ENCODE measurements around the gene SPSB1. TPM values are rescaled to one million over a fixed set of nuclear protein-coding genes. Genes with fewer than 3 reads are reported as not detected.

The SPSB1 gene
- total RNA-seq, 4 donors from 2014 or later = 28.3 to 49.2 (median 42.1) TPM

DNA sequence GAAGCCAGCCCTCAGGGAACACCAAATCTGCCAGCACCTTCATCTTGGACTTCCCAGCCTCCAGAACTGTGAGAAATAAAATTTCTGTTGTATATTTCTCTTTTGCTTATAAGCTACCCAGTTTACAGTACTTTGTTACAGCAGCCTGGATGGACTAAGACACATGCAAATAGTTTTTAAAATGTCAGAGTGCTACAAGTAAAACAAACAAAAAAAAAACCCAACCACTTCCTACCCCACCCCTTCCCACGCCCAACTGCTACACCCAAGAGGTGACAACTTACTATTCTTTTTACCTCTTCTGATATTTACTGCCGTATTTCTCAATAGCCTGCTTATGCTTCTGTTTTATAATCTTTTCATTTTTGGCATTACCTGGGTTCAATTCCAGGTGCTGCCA lies 8.6 kb upstream of the SPSB1 start:
- WGBS = 73% methylated on average over 2 of the region's 2 CpGs
- Histone ChIP-seq H3K4me1 (peaks cover 29% of the 10 kb centered on the region), H3K27ac (no peak overlapping the region), H3K27me3 (no peaks in the 10 kb centered on the region), H3K4me3 (no peak overlapping the region), H3K36me3 (no peaks in the 10 kb centered on the region), H3K9me3 (no peaks in the 10 kb centered on the region)
- no peak for DNase-seq (ENCODE audit: low spot score in 2 of 2)
- TF ChIP-seq POLR2A (IDR thresholded peaks at IDR 0.05) (no peak), POLR2AphosphoS5 (IDR thresholded peaks at IDR 0.05) (no peak)

DNA sequence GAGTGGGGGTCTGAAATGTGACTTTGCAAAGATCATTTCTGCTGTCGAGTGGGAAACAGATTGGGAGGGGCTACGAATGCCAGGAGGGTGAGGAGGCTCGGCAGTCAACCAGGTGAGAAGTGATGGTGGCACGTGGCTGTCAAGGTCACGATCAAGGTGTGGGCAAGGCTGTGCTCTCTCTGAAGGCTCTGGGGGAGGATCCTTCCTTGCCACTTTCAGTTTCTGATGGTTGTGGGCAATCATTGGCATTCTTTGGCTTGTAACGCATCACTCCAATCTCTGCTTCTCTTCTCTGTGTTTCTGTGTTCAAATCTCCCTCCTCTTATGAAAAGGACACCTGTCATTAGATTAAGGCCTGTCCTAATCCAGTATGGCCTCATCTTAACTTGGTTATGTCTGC lies 6.1 kb upstream of the SPSB1 start:
- Histone ChIP-seq H3K9me3 (no peaks in the 10 kb centered on the region), H3K27me3 (no peaks in the 10 kb centered on the region), H3K27ac (no peak overlapping the region), H3K4me3 (no peak overlapping the region), H3K36me3 (no peaks in the 10 kb centered on the region), H3K4me1 (peaks cover 23% of the 10 kb centered on the region)
- 86% methylated on average over 6 of the region's 6 CpGs for WGBS
- no peak for DNase-seq (ENCODE audit: low spot score in 2 of 2)
- TF ChIP-seq EP300 (IDR thresholded peaks at IDR 0.05) = no peak
- TF ChIP-seq POLR2AphosphoS5 (IDR thresholded peaks at IDR 0.05) = no peak
- TF ChIP-seq POLR2A (IDR thresholded peaks at IDR 0.05) = no peak
- TF ChIP-seq, protein P1, sequence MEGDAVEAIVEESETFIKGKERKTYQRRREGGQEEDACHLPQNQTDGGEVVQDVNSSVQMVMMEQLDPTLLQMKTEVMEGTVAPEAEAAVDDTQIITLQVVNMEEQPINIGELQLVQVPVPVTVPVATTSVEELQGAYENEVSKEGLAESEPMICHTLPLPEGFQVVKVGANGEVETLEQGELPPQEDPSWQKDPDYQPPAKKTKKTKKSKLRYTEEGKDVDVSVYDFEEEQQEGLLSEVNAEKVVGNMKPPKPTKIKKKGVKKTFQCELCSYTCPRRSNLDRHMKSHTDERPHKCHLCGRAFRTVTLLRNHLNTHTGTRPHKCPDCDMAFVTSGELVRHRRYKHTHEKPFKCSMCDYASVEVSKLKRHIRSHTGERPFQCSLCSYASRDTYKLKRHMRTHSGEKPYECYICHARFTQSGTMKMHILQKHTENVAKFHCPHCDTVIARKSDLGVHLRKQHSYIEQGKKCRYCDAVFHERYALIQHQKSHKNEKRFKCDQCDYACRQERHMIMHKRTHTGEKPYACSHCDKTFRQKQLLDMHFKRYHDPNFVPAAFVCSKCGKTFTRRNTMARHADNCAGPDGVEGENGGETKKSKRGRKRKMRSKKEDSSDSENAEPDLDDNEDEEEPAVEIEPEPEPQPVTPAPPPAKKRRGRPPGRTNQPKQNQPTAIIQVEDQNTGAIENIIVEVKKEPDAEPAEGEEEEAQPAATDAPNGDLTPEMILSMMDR (IDR thresholded peaks at IDR 0.05) = no peak

DNA sequence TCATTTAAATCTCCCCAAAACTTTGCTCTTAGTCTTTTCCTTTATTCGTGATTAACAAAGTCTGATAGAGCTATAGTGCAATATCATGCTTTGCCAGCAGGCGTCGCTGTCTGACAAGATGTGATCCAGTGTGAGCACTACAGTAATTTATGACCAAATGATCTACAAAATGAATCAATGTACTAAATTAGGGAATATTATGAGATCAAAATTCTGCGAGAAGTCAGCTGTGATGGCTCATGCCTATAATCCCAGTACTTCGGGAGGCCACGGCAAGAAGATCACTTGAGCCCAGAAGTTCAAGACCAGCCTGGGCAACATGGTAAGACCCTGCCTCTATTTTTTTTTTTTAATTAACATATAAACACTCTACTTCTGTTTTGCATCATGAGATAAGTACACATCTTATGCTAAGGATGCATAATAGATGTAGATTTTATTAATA lies 3.6 kb upstream of the SPSB1 start:
- H3K9me3 ChIP-seq = no peaks in the 10 kb centered on the region
- TF ChIP-seq, protein P1 (IDR thresholded peaks at IDR 0.05) = peak; percentile 71 to 95
- TF ChIP-seq POLR2A (IDR thresholded peaks at IDR 0.05) (no peak), EP300 (IDR thresholded peaks at IDR 0.05) (no peak)
- H3K36me3 ChIP-seq = no peaks in the 10 kb centered on the region
- 55% methylated on average over 6 of the region's 6 CpGs for WGBS
- H3K27ac ChIP-seq = no peak overlapping the region
- DNase-seq (ENCODE audit: low spot score in 2 of 2) = no peak
- no peak overlapping the region for H3K4me3 ChIP-seq
- peaks cover 28% of the 10 kb centered on the region for H3K4me1 ChIP-seq
- H3K27me3 ChIP-seq = no peaks in the 10 kb centered on the region

DNA sequence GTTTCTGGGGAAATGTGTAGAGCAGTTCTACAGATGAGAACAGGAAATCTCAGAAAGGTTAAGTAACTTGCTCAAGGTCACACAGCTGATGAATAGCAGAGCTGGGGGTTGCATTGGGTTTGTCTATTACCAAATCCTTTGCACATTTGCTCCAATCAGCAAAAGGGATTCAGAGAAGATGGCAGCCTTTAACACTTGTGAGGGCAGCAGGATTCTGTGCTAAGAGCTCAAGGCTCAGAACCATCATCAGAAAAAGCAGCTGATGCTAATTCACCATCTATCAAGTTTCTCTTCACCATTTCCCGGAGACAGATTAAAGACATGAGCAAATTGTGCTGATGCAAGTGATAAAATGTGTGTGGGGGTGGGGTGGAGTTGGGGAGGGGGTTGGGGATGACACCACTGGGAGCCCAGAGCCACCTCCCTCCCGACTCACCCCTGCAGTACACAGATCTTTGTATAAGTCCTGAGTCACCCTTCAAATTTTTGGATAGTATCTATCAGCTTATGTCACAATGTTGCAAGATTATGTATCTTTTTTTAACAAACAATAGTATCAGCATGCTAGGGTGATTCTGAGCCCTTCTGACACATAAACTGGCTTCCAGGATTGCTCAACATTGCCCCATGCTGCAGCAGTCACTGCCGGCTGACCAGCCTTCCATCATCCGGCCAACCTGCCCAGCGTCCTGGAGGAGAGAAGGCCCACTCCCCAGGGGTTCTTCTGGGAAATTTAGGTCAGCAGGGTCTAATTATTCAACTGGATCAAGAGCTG lies 2.8 kb upstream of the SPSB1 start:
- Histone ChIP-seq H3K27ac (peak overlapping the region; percentile 77), H3K36me3 (no peaks in the 10 kb centered on the region), H3K4me3 (no peak overlapping the region), H3K4me1 (peaks cover 36% of the 10 kb centered on the region), H3K9me3 (no peaks in the 10 kb centered on the region), H3K27me3 (no peaks in the 10 kb centered on the region)
- TF ChIP-seq POLR2A (IDR thresholded peaks at IDR 0.05) (no peak), POLR2AphosphoS5 (IDR thresholded peaks at IDR 0.05) (peak in 2 of 3 donors; percentile 49 to 88)
- DNase-seq (ENCODE audit: low spot score in 2 of 2) = peak in 1 of 2 donors; percentile 91
- 32% methylated on average over 5 of the region's 5 CpGs for WGBS

DNA sequence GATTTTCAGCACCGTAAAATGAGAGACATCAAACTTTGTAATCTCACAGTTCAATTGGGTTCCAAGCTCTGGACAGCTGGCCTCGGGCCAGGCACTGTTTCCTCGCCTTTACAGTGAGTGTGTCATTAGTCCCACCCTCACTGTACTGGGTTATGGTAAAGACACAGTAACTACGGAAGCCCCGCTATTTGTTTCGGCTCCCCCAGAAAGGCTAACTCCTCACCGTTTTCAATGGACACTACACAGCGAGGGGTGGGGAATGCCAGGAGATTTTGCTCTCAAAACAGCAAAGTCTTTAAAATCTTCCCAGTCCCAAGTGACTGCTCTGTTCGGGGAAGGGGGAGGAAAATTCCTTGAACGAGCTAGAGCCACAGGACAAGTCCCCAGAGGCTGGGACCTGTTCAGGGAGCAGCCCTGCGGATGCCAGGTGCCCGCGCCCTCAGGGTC lies 757 bp upstream of the SPSB1 start:
- no peak for DNase-seq (ENCODE audit: low spot score in 2 of 2)
- WGBS = 23% methylated on average over 13 of the region's 13 CpGs
- TF ChIP-seq, protein P1 (IDR thresholded peaks at IDR 0.05) = no peak
- TF ChIP-seq EP300 (IDR thresholded peaks at IDR 0.05) (no peak), POLR2A (IDR thresholded peaks at IDR 0.05) (no peak), POLR2AphosphoS5 (IDR thresholded peaks at IDR 0.05) (no peak)
- H3K27me3 ChIP-seq = no peaks in the 10 kb centered on the region
- H3K4me3 ChIP-seq = peak overlapping the region; percentile 78
- no peaks in the 10 kb centered on the region for H3K36me3 ChIP-seq
- H3K27ac ChIP-seq = peak overlapping the region; percentile 93
- H3K4me1 ChIP-seq = peaks cover 56% of the 10 kb centered on the region
- no peaks in the 10 kb centered on the region for H3K9me3 ChIP-seq

DNA sequence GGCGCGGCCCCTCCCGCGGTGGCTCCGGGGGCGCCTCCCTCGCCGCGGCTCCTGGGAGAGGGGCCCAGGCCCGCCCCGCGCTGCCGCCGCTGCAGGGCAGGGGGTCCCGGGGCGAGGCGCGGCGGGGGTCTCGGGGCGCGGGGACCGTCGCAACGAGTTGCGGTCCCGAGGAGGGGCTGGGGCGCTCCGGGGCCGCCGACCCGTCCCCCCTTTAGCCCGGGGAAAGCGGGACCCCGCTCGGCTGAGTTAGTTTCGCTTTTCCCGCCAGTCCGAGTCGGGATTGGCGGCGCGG lies 493 bp downstream of the SPSB1 start:
- no CpG with 5 or more reads among the region's 43 CpGs for WGBS
- Histone ChIP-seq H3K27ac (peak overlapping the region; percentile 93), H3K9me3 (no peaks in the 10 kb centered on the region), H3K36me3 (no peaks in the 10 kb centered on the region), H3K27me3 (no peaks in the 10 kb centered on the region), H3K4me1 (peaks cover 63% of the 10 kb centered on the region), H3K4me3 (peak overlapping the region; percentile 78)
- TF ChIP-seq, protein P1 (IDR thresholded peaks at IDR 0.05) = no peak
- TF ChIP-seq POLR2A (IDR thresholded peaks at IDR 0.05) (no peak), POLR2AphosphoS5 (IDR thresholded peaks at IDR 0.05) (no peak), EP300 (IDR thresholded peaks at IDR 0.05) (no peak)
- DNase-seq (ENCODE audit: low spot score in 2 of 2) = no peak
